Dermis blood vessel endothelial cell (primary cell): ENCODE data around the gene CAMK1D. TPM values are rescaled to one million over a fixed set of nuclear protein-coding genes. Genes with fewer than 3 reads are reported as not detected.
"Not testable (repeated sequence)": the region's sequence is repeated elsewhere in the genome, so short reads cannot be mapped to it uniquely, and the experiment has no call there.

Experiments used
- DNase-seq: peaks from one replicate; pipeline ENCODE4 v3.0.0; 2010
- total RNA-seq: library from RNA; depleted of rRNA; stranded (reverse); fragments of >200 nt; gene quantifications from 2 replicates; pipeline ENCODE4 v1.2.3, GENCODE V29; 2014

The CAMK1D gene
- total RNA-seq, 1 donor from 2014 or later: 0.85 TPM

DNA sequence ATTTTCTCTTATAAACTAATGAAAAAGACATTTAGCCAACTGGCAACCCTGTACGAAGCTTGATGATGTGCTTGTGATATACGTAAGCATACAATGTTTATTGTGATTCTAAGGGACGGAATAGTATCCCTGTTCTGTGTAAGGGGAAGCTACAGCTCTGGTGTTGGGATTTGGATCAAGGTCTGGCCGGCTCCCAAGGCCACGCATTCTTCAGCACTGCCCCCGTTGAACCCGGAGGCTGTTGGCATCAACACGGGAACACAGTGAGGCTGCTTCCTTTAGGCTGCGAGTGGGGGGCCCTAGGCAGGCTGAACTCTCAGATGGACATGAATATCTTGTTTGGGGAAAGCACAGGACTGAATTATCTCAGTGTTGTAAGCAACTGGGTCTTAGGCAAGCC is 180.6 kb downstream of the CAMK1D start:
- DNase-seq: no peak

DNA sequence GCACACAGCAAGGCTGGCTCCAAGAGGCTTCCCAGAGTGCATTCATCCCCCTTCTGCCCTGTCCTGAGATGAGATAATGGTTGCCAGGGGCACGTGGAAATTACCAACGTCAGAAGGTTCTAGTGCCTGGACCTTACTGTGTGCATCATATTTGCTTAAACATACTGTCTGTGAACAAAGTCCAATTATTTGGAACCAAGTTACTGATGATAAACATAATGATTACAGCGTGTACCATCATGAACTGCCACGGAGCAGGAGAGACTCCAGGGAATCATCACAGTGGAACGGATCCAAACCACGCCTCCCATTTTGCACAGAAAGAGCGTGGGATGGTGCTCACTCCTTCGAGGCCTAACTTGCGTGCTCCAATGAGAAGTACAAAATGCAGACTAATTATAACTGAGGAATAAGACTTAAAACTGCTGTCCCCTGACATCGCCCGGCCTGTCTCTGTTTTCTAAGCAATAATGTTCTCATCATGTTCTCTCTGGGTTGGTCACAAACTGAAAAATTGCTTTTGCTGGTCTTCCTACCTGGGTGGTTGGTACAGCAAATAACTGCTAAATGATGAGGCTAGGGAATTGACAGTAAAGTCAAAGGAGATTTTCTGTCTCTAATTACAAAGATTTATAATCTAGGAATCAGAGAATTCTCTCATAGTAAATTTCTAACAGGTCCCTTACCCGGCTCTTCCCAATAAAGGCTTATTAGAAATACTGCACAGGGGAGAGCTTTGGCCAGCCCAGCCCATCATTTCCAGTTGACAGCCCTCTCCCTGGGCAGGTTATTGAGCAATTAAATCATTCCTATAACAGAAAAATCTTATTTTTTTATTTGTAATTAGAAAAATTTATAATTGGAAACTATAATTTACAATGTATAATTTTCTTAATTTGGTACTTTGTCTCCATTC is 182.2 kb downstream of the CAMK1D start:
- DNase-seq: no peak

- DNase-seq: peak; percentile 61
Observed at GRCh38 chr10:12533151-12533550, 183.8 kb downstream of the CAMK1D start.

GRCh38 chr10:12533723-12534122 is 184.4 kb downstream of the CAMK1D start:
- DNase-seq: no peak

- peak; percentile 35 for DNase-seq
Observed at GRCh38 chr10:12534824-12535223, 185.5 kb downstream of the CAMK1D start.

DNA sequence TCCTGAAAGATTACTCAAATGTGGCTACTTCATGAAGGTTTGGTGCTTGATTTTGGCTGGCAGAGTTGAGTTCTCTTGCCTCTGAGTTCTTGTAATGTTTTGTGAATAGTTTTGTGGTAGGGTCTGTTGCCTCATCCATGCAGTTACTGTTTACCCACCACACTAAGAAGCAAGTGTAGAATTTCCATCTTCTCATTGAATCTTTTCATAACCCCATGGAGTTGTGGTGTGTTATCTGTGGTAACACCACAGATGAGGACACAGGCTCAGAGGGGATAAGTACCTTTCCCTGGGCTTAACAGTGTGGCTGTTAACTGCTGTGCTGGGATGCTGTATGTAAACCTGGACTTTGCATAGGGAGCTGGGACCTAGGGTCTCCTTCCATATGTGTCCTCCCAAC is 186.3 kb downstream of the CAMK1D start:
- no peak for DNase-seq

- DNase-seq: no peak
Observed at GRCh38 chr10:12538491-12538995, 189.2 kb downstream of the CAMK1D start.

GRCh38 chr10:12539350-12540164 is 190.2 kb downstream of the CAMK1D start:
- no peak for DNase-seq

GRCh38 chr10:12540341-12540781 is 191.0 kb downstream of the CAMK1D start:
- DNase-seq: no peak

DNA sequence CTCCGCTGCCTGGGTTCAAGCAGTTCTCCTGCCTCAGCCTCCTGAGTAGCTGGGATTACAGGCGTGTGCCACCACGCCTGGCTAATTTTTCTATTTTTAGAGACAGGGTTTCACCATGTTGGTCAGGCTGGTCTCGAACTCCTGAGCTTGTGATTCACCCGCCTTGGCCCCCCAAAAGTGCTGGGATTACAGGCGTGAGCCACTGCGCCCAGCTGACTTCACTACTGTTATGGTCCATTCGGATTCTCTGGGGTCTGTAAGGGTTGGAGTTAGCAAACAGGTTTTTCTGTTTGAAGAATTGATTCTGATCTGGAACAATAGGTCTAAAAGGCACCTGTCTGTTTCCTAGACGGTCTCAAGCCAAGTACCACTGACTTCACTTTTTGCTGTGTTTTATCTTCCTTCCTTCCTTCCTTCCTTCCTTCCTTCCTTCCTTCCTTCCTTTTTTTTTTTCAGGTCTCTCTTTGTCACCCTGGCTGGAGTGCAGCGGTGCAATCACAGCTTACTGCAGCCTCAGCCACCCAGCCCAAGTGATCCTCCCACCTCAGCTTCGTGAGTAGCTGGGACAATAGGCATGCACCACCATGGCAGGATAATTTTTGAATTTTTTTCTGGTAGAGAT is 192.2 kb downstream of the CAMK1D start:
- DNase-seq: no peak

GRCh38 chr10:12542133-12542670 is 192.9 kb downstream of the CAMK1D start:
- no peak for DNase-seq

DNA sequence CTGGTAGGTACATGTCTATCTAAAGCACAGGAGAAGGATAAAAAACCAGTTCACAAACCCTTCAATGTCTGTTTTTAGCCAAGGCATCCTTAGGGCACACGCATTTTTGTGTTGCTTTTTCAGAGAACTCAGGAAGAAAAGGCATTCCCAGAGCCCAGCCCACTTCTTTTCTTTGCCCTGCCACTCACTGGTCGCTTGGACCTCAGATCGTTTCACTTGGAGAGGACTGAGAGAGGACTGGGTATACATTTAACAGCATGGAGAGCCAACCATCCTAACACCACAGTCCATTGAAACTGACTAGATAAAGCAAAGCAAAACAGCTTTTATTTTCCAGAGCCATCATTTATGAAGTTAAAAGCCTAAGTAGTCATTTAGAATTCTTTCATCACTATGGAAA is 194.2 kb downstream of the CAMK1D start:
- no peak for DNase-seq

DNA sequence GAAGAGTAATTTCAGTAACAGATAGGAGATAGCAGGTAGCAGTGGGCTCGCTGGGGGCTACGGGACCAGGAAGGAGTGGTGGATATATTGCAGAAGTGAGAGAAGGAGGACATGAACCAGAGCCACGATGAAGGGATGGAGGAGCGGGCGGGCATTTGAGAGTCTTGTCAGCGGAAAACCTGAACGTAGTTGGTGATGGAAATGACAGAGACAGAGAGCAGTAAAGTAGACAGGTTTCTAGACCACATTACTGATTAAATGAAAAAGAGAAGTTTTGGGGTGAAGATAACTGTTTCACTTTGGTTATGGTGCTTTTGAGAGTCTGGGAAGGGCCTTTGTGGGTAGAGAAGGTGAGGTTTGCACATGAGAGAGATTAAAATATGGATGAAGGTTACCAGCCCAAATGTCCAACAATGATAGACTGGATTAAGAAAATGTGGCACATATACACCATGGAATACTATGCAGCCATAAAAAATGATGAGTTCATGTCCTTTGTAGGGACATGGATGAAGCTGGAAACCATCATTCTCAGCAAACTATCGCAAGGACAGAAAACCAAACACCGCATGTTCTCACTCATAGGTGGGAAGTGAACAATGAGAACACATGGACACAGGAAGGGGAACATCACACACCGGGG is 196.9 kb downstream of the CAMK1D start:
- DNase-seq: not testable (repeated sequence)

- no peak for DNase-seq
Observed at GRCh38 chr10:12547301-12547771, 198.0 kb downstream of the CAMK1D start.

GRCh38 chr10:12549297-12549696 is 199.9 kb downstream of the CAMK1D start:
- DNase-seq: peak; percentile 3

DNA sequence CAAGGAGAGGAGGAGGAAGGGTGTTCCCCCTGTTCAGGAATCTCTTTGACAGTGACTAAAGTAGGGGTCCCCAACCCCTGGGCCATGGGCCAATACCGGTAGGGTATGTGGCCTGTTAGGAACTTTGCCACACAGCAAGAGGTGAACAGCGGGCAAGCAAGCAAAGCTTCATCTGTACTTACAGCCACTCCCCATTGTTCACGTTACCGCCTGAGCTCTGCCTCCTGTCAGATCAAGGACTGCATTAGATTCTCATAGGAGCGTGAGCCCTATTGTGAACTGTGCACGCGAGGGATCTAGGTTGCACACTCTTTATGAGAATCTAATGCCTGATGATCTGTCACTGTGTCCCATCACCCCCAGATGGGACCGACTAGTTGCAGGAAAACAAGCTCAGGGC is 201.6 kb downstream of the CAMK1D start:
- DNase-seq: no peak

DNA sequence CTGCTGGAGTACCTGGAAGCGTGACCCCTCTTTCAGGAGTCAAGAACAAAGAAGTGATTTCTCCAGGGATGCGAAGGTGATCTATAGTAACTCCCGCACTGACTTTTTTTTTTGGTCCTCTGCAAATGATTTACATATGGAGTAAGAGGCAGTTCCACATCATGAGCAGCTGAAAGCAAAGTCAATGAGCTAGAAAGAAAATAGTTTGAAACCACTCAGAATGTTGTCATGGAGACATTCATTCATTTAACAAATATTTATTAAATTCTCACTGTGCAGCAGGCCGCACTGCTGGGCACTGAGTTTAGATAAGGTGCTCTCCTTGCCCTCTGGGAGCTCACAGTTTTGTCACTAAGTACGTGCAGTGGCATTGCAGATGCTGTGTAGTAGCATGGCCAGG is 206.7 kb downstream of the CAMK1D start:
- no peak for DNase-seq

DNA sequence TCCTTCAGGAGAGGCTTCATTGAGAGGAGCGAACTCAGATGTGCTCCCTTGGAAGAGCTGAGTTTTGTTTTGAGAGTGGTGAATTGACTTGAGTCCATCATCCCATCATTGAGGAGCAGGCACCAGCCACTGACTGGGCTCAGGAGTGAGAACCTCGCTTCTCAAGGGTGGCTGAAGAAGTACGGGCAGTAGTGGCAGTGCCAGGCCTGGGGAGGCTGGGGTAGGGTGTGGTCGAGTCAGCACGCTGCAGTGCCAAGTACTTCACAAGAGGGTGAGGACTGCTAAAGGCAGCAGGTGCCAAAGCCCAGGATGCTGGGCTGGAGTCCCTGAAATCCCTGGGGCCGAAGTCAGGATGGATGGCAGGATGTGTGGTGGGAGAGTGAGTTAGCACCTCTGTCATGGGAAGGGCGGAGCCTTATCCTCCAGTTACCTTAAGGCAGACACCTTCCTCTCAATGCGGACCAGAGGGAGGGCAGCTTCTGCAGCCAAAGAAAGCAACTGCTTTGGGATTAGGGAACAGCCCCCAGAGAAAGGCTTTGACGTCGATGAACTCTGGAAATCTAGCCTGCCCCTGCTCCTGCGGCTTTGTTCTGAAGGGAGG is 210.3 kb downstream of the CAMK1D start:
- no peak for DNase-seq

DNA sequence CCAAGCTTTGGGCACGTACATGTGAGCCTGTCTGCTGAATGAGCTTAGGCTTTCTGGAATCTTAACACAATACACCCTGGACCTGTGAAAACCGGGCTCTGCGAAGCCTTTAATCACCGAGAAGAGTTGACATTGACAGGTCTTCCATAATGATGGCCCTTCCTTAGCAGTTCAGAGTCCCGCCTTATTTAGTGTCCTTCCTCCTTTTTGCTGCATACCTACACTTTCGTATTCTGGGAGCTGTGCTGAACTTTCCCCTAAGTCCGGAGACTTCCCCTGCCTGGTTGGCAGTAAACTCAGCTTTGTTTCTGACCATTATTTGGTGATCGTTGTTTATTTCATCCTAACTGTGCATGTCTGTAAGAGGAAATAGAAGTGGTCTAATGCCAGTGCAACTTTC is 212.0 kb downstream of the CAMK1D start:
- DNase-seq: no peak

DNA sequence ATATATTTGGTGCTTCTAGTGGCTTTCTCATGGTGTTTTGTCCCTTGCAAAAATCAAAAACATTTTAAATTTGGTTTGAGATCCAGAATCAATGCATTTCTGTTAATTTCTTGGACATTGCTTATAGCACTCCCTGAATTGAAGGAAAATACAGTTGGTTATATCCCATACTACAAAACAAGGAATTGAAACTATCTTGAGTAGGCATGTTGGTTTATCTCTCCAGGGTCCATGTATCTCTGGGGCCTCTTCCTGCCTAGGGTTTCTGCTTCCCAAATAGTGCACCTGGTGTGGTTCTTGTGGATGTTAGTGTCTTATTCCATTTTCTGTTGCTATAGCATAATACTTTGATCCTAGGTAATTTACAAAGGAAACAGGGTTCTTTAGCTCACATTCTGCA is 212.4 kb downstream of the CAMK1D start:
- no peak for DNase-seq

DNA sequence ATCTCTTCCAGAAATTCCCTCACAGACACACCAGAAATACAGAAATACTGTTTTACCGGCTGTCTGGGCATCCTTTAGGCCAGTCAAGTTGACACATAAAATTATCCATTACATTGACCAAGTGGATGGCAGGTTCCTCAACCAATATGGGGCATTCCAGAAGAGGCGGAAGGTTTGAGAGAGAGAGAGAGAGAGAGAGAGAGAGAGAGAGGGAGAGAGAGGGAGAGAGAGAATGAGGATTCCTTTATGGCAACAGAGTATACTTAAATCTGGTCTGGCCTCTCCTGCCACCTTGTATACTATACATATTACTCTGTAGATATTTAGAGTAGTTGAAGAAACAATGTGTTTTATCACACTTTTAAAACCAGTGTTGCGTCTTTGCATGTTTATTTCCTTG is 214.1 kb downstream of the CAMK1D start:
- DNase-seq: no peak

DNA sequence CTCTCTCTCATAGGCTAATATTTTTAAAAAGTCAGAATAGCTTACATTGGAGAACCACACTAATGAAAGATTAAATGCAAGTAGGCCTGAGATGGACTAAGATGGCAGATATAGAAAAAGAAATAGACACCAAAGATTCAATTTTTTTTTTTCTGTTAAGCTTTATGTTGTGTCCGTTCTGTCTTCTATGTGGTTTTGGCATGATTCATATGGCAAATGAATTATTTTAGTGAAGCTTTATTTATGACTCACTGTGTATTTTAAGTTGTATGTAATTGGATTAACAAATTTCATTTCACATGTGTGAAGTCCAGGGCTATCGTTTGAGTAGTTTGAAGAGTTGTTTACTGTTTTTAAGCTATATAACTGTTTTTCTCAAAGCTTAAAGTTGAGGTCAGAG is 214.8 kb downstream of the CAMK1D start:
- DNase-seq: no peak
